ENCODE results near the gene MIA.

MIA gene

GRCh38 chr19:40750874-40751537 is 24.3 kb upstream of the MIA start, which contains the start of gene SNRPA:
TSS of gene SNRPA (plus strand) at chr19:40751203. CDS start at chr19:40751409, 206 bp downstream.
- H3K4me3 ChIP-seq (replicated peaks; ENCODE audit: low read depth, low read length): peak within 1 kb of the TSS; percentile 95
- peak; percentile 97 for DNase-seq (ENCODE audit: extremely low read depth, low read depth)
- TF ChIP-seq CTCF (IDR thresholded peaks at IDR 0.05; ENCODE audit: low read depth, low read length, missing control alignments): no peak

- H3K4me3 ChIP-seq (replicated peaks; ENCODE audit: low read depth, low read length): peak overlapping the region; percentile 95
- no peak for DNase-seq (ENCODE audit: extremely low read depth, low read depth)
- TF ChIP-seq CTCF (IDR thresholded peaks at IDR 0.05; ENCODE audit: low read depth, low read length, missing control alignments): no peak
Measured at GRCh38 chr19:40752257-40752781, 23.0 kb upstream of the MIA start.

GRCh38 chr19:40754611-40755247 is 20.6 kb upstream of the MIA start:
- TF ChIP-seq CTCF (IDR thresholded peaks at IDR 0.05; ENCODE audit: low read depth, low read length, missing control alignments): no peak
- no peak for DNase-seq (ENCODE audit: extremely low read depth, low read depth)
- H3K4me3 ChIP-seq (replicated peaks; ENCODE audit: low read depth, low read length): peak overlapping the region; percentile 34

- no peak for TF ChIP-seq CTCF (IDR thresholded peaks at IDR 0.05; ENCODE audit: low read depth, low read length, missing control alignments)
- H3K4me3 ChIP-seq (replicated peaks; ENCODE audit: low read depth, low read length): peak overlapping the region; percentile 34
- no peak for DNase-seq (ENCODE audit: extremely low read depth, low read depth)
Measured at GRCh38 chr19:40755248-40755624, 20.1 kb upstream of the MIA start.

GRCh38 chr19:40755791-40756190 is 19.5 kb upstream of the MIA start:
- no peak for TF ChIP-seq CTCF (IDR thresholded peaks at IDR 0.05; ENCODE audit: low read depth, low read length, missing control alignments)
- DNase-seq (ENCODE audit: extremely low read depth, low read depth): no peak
- peak overlapping the region; percentile 2; the same call in 1 of the 2 replicates for H3K4me3 ChIP-seq (replicated peaks; ENCODE audit: low read depth, low read length)

- no peak for DNase-seq (ENCODE audit: extremely low read depth, low read depth)
- no peak for TF ChIP-seq CTCF (IDR thresholded peaks at IDR 0.05; ENCODE audit: low read depth, low read length, missing control alignments)
- no peak overlapping the region for H3K4me3 ChIP-seq (replicated peaks; ENCODE audit: low read depth, low read length)
Measured at GRCh38 chr19:40756502-40757110, 18.7 kb upstream of the MIA start.

All from HFF-Myc (cell line).